Stimulated activated CD8-positive, alpha-beta memory T cell treated with anti-CD3 and anti-CD28 coated beads, Interleukin-15, amount 100 ng/mL, for 24 hours (primary cell): ENCODE results near the gene DRAXIN.
A peak's percentile ranks its signal among the peaks of the same experiment; 100 is the strongest.

ENCODE experiments used
- DNase-seq: peaks from one replicate; pipeline ENCODE4 v3.0.0-alpha.2; 2020; ENCODE audit warnings: low read depth

The DRAXIN gene

DNA sequence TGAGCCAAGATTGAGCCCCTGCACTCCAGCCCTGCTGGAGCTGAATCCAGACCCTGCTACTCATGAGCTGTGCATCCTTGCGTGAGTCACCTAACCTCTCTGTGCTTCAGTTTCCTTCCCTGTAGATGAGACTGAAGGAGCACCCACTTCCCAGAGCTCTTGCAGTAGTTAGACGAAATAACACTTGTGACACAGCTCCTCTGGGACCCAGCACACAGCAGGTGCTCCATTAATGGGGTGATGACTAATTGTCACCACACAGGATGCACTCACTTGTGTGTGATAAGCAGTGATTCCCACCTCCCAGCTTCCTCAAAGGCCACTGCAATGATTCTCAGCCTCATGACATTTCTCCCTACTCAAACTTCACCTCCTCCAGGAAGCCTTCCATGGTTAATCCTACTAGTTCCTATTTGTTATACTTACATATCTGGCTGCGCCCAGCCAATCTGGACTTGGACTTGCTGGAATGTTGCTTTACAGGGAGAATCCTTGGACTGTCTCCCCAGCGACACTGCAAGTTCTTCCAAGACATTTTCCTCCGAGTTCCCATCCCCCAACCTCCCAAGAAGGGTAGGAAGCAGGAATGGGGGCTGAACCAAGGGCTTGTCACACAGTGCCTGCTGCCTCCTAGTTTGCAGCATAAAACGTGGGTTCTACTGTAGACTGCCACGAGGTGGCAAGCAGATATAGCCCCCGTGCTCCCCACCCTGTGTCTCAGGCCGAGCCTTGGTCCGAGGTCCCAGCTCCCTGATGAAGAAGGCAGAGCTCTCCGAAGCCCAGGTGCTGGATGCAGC lies 17.2 kb downstream of the DRAXIN start:
- no peak for DNase-seq

DNA sequence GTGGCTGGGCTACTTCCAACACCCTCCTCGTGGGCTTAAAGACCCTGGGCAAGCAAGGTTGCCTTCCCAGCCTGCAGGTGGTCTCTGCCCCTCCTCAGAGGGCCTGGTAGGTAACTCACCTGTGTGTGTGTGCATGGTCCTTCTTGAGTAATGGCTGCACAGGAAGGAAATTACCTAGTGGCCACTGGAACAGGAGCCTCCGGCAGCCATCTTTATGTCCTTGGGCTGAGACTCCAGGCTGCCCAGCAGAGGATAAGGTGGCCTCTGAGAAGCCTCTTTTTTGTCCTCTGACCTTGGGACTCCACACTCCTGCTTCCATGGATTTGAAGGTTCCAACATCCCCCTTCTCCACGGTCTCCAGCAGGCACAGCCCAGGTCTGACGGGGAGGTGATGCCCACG lies 20.0 kb downstream of the DRAXIN start:
- no peak for DNase-seq

DNA sequence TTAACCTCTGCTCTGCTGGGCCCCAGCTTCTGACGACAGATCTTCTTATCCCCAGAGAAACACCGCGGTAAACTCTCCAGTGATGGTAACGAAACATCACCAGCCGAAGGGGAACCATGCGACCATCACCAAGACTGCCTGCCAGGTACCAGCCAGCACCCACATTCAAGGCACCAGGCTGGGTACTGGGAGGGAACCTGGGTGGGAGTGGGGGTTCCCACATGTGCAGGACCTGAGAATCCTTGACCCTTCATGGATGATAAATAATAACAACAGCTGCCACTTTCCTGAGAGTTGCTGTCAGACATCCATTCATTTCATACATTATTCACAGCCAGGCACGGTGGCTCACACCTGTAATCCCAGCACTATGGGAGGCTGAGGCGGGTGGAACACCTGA lies 20.8 kb downstream of the DRAXIN start:
- DNase-seq = no peak

DNA sequence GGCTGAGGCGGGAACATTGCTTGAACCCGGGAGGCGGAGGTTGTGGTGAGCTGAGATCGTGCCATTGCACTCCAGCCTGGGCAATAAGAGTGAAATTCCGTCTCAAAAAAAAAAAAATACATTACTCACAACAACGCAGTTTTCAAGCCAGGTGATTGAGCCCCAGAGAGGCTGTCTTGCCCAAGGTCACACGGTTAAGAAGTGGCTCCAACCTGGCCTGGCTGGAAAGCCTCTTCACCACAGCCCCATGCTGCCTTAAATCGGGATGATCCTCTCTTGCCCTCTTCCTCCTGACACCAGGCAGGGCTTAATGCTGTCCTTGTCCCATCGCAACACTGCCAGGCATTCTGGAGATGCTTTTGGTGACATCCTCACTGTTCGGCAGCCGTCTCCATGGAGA lies 21.6 kb downstream of the DRAXIN start:
- DNase-seq = no peak

DNA sequence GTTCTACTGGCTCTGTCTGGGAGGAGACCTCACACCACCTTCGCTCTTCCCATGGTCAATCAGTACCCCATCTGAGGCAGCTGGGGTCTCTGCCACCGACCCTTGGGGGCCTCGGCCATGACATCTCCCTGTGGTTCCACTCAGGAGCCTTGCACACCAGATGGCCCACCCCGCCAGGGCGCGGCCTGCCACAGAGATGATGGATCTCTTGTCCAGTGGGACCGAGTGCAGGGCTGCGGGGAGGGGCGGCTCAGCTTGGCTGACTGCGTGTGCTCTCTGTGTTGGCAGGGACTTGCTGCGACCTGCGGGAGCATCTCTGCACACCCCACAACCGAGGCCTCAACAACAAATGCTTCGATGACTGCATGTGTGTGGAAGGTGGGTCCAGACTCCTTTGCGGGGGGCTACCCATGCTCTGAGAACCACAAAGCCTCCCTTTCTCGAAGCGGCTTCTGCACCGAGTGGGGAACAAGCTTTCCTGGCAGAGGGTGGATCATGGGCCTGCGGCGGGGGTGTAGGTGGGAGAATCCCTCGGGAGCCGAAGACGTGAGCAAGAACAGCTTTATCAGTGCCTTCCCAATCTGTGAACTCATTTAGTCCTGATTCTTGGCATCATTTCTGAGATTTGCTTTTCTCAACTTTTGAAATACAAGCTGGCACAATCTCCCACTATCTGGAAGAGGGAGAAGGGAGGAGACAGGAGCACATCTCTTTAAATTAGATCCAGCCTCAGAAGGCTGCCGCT lies 23.5 kb downstream of the DRAXIN start:
- no peak for DNase-seq

DNA sequence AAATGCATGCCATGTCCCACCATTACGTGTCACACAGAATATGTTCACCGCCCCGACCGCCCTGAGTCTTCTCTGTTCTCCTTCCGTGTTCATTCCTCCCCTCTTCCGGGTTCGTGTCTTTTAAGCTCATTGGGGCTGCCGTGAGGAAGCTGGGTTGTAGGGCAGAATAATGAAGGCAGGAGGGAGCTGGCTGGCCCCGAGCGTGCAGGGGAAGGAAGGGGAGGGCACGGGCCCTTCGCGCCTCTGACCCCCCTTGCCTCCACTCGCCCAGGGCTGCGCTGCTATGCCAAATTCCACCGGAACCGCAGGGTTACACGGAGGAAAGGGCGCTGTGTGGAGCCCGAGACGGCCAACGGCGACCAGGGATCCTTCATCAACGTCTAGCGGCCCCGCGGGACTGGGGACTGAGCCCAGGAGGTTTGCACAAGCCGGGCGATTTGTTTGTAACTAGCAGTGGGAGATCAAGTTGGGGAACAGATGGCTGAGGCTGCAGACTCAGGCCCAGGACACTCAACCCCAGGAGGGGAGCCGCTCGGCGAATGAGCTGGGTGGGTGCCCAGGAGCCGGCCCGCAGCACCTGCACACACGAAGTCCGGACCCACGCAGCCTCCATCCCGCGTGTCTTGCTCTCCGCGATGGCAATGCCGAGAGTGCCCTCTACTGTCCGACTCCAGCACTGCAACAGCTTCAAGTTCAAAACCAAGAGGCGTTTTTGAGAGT lies 28.0 kb downstream of the DRAXIN start:
- DNase-seq = peak; percentile 73

DNA sequence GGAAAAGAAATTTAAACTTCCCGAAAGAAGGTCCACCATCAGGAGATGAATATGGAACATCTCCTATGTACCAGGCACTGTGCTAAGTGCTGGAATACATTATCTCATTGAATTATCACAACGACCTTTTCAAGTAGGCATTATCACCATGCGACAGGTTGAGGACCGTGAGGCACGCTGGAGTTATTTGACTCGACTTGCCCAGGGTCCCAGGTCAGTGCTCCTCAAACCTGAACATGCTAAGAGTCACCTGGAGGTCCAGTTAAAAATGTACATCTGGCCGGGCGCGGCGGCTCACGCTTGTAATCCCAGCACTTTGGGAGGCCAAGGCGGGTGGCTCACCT lies 28.5 kb downstream of the DRAXIN start:
- DNase-seq = no peak

DNA sequence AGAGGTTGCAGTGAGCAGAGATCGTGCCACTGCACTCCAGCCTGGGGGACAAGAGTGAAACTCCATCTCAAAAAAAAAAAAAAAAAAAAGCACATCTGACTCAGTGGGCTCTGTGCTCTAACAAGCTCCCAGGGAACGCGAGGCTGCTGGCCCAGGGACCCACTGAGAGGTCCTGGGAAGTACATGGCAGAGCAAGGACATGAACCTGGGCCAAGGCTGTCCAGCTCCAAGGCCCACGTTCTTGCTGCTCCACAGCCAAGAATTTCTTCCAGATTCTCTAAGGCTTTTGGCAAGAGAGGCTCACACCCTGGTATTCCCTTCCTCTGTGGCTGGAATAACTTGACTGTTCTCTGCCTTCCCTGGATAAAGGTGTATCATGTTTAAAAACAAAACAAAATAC lies 29.0 kb downstream of the DRAXIN start:
- DNase-seq = no peak

DNA sequence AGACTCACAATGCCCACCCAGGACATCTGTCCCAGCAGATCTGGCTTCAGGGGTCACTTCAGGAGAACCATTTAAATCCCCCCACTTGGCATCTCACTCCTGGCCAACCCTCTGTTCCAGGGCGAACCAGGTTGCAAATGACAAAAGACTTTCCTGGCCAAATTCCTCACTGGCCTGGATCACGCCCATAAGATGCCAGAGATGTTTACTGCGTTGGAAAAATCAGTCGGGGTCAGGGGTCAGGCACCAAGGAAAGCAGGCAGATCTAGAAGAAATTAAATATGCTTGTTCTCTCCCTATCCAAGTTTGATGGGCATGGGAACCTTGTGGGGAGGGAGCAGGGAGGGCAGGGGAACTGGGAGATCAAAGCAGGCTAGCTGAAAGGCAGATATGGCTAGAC lies 29.8 kb downstream of the DRAXIN start:
- DNase-seq = no peak

DNA sequence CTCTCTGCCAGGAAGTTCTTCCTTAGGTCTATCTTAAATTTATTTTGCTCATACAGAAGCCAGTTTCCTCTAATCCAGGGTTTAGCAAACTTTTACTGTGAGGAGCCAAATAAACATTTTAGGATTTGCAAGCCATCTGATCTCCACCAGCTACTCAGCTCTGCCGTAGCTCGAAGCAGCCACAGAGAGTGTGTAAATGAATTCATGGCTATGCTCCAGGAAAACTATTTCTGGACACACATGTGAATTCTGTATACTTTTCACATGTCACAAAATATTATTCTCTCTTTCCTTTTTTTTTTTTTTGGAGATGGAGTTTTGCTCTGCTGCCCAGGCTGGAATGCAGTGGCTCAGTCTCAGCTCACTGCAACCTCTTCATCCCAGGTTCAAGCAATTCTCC lies 31.0 kb downstream of the DRAXIN start:
- DNase-seq = no peak

DNA sequence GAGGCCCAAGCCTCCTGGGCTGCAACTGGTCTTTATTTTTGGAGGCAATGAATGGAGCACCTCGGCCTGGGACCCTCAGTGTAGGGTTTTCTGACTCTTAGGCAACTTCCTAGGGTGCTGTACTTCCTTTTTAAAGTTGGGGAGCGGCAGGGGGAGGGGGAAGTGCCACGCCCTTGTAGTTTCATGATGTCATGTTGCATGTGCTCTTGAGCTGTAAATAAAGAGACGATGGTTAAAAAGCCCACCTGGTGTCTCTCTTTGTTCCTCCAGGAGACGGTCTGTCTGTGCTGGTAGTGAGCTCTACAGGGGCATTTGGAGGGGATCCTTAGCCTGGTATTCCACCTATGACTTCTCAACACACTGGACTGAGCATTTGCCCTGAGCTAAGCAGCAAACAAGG lies 34.1 kb downstream of the DRAXIN start:
- DNase-seq = no peak

DNA sequence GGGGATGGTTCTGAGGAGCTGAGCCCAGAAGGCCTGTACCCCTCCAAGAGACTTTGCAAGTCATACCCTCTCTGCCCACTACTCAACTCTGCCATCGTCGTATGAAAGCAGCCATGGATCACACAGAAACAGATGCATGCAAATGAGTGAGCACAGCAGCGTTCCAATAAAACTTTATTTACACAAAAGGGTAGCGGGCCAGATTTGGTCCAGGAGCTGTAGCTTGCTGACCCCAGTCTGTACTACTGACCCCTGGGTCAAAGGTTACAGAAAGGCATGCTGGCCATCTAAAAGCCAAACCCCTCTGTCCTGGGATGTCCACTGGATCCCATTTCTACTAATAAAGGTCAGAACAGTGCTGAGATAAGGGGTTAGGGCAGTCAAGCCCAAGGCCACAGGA lies 35.6 kb downstream of the DRAXIN start:
- DNase-seq = no peak

DNA sequence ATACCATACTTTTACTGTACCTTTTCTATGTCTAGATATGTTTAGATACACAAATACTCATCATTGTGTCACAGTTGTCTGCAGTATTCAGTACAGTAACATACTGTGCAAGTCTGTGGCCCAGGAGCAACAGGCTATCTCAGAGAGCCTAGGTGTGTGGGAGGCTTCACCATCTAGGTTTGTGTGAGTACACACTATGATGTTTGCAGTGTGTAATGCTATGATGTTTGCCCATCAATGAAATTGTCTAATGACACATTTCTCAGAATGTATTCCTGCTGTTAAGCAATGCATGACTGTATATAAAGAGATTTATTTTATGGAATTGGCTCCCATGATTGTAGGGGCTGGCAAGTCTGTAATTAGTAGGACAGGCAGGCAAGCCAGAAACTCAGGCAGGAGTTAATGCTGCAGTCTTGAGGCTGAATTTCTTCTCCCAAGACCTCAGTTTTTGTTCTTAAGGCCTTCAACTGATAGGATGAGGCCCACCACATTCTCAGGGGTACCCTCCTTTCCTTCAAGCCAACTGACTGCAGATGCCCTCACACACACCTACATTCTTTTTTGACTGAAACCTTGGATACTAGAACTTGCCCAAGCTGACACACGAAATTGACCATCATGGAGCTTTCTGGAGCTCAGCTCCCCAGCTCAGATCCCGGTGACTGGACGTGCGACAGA lies 36.8 kb downstream of the DRAXIN start:
- no peak for DNase-seq

DNA sequence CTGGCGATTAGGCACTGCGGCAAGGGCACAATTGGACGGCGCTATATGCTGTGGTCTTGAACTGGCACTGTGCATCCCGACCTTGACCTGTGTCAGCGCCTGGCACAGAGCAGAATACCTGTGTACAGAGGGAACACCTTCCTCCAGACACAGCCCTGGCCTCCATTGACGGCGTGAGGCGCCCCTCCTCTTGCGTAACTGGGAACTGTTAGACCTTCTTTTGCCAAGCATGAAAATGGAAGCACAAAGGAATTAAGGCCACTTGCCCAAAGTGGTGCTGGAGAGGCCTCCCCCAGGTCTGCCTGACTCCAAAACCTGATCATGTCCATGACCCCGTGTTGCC lies 37.6 kb downstream of the DRAXIN start:
- DNase-seq = no peak

DNA sequence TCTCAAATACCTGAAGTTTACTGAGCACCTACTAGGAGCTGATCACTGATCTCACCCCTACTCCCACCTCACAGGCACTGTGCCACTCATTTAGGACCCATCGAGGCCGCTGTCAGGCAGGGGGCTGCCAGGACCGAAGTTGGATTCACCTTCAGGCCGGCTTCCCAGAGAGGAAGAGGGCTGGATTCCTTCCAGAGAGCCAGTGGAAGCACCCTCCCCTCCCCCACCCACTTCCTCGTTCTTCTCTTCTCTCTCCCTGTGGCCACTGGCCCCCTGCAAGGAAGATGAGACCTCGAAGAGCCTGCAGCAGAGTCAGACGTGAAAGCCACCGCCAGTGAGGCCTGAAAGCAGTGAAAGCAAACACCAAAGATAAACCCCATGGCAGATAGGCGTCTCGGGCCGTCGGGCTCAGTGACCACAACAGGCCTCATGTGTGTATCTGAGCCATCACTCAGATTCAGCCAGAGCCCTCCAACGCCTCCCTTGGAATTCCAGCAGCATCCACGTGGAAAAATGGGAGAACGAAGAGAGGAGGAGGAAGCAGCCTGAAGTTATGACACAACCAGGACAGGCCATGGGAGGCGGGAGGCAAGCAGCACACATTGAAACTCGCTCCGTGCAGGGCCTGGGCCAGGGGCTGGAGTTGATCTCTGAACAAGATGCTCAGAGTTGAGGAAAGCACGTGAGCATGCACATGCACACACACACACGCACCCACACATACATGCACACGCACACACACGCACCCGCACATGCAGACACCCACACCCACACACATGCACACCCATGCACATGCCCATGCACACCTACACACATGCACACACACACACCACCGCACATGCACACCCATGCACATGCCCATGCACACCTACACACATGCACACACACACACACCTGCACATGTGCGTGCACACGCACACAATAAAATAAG lies 38.3 kb downstream of the DRAXIN start:
- no peak for DNase-seq

DNA sequence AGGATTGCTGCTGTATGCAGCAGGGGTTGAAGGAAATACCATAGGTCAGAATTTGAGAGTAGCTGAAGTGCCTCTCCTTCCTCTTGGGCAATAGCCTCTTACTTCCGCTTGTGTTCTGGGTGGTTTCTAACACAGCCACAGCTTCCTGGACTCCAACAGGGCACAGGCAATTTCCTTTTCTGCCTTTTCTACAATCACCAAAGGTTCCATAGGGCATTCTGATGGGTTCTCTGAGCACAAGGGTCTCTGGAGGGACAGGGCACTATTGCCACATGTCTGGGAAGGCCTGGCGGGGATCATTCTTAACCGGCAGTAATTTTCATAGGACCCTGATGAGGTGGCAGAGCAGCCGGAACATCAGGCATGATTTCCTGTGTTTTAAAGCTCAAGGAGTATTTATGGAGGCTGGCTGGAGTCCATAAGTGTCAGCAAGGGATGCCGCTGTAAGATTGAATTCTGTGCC lies 39.0 kb downstream of the DRAXIN start:
- DNase-seq = no peak

DNA sequence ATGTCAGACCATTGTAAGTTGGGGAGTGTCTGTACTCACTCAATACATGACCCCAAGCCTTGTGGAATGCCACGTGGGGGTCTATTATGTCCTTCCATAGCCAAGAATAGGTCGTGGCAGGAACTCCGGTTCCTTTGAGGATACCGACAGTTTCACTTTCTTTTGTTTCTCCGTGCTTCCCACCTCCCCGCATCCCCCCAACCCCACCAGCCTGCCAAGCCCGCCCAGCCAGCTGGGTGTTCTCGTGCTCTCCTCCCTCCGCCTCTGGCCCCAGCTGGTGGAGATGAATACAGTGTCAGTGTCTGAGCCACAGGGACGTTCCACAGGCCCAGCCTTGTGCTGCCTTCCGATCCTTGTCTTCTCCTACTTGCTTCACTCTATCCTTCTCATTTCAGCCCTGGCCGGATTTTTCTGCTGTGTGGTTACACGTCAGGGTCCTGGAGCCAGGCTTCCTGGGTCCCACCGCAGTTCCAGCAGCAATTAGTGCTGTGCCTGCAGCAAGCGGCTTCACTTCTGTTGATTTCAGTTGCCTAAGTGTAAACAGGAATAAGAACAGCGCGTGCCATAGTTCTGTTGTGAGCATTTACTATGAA lies 40.3 kb downstream of the DRAXIN start:
- no peak for DNase-seq

DNA sequence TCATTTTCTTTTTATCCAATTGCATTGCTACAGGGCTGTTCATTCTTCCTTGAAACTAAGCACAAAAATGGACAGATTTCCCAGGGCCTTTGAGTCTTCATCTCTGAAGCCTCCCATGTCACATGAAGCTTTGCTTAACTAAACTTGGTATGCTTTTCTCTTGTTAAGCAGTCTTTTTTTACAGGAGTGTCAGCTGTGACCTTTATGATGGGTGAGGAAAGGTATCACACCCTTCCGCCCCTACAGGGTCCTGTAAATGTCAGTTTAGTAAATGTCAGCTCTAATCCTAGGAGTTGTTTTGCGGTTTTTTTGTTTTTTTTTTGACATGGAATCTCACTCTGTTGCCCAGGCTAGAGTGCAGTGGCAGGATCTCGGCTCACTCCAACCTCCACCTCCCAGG lies 41.8 kb downstream of the DRAXIN start:
- no peak for DNase-seq

DNA sequence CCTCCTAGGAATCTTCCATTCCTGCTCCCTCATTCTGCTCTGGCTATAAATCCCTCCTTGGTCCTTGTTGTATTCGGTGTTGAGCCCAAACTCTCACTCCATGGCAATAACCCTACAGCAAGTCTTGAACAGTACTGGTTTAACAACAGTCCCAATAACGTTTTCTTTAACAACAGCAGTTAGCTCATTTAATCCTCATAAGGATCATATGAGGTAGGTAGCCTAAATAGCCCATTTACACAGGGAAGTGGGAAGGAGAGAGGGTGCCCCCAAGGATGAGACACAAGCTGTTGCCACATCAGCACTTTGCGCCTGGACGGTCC lies 44.0 kb downstream of the DRAXIN start:
- no peak for DNase-seq

DNA sequence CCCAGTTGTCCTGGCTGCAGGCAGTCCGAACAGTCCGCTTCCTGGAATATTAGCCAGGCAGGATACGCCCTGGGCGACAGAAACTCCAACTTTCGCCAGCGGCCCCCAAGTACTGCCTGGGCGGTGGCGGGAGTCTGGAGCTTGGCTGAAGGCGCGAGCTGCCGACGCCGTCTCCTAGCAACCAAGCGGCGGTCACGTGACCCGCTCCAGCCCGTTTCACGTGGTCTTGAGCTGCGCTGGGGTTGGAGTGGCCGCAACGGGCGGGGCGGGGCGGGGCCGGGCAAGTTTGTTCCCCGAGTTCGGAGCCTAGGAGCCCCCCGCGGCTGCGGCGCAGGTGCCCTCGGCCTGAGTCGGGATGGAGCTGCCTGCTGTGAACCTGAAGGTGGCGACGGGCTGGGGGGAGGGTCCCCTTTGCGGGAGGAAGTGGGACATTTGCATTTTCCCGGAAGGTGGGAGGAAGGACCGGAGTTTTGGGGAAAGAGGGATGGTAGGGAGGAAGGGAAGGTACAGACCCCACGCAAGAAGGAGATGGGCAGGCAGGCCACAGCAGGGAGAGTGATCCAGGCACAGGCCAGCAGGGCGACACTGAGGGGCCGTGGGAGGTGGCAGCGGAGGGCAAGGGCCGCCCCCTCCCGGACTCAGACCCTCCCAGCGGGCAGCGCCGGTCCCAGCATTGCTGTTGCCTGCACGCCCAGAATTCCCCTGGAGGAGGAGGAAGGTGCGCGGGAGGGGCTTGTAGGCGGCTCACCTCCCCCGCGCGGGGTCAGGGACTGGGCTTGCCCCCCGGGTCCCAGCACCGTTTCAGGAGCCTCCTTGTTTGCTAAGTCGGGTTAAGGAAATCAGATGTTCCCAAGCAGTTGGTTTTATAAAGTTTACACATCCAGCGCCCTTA lies 44.6 kb downstream of the DRAXIN start, which contains the start of gene AGTRAP:
Gene AGTRAP (plus strand): TSS at position 283 of the 892 bp plus-strand sequence. CDS start 73 bp downstream, at position 356.
- DNase-seq = peak; percentile 74
